GM12878 (cell line): Measurements from ENCODE around the gene CNOT11. TPM values are rescaled to one million over a fixed set of nuclear protein-coding genes. Genes with fewer than 3 reads are reported as not detected.

Experiments used
- ATAC-seq: fragments of 200-7000 bp; cut with Tn5 transposase; 3 replicates; pipeline ENCODE4 v1.9.1; 2020; ENCODE audit warnings: mild to moderate bottlenecking, moderate library complexity
- BruUV-seq: library from RNA; stranded (reverse); fragments of 400-500 nt; replicated peaks from 2 replicates; lab custom pipeline; 2021; lab: Mats Ljungman, UMichigan
- CTCF ChIA-PET: fragments of 300-600 bp; sonication (Branson Sonifier 250); formaldehyde crosslinking; extraction: SDS; loops from one replicate; lab custom pipeline; 2021; ENCODE audit warnings: inconsistent platforms; lab: Yijun Ruan, JAX
- POLR2A ChIA-PET: fragments of 350-600 bp; formaldehyde crosslinking; extraction: SDS; loops from one replicate; lab custom pipeline; 2021; ENCODE audit warnings: inconsistent platforms; lab: Charles Lee
- RAD21 ChIA-PET: fragments of 300-600 bp; sonication (Branson Sonifier 250); formaldehyde crosslinking; loops from one replicate; lab custom pipeline; 2023; ENCODE audit warnings: antibody characterized with exemption; ENCODE audit not compliant: unreplicated experiment; lab: Charles Lee
- SMC1A ChIA-PET: fragments of 300-600 bp; sonication (Branson Sonifier 250); formaldehyde crosslinking; loops from one replicate; lab custom pipeline; 2023; ENCODE audit not compliant: unreplicated experiment, uncharacterized antibody; lab: Charles Lee
- DNase-seq: peaks from one replicate; pipeline ENCODE4 v3.0.0-alpha.2; 2011; ENCODE audit warnings: low read depth, low spot score
- FAIRE-seq: peaks from 3 replicates; lab custom pipeline; 2011; peaks lifted over from hg19 to GRCh38; lab: Jason Lieb, UNC
- H2AFZ ChIP-seq: 2 replicates; pipeline ENCODE4 v1.6.0; 2011; ENCODE audit warnings: low read depth, low read length, control low read depth; ENCODE audit not compliant: control insufficient read depth
- H3K27ac ChIP-seq: 2 replicates; pipeline ENCODE4 v1.5.1; 2011; ENCODE audit warnings: control low read depth; ENCODE audit not compliant: control insufficient read depth, insufficient read depth
- H3K27me3 ChIP-seq, 2 experiments: replicated peaks in 1 of 2; 2 replicates each; pipeline versions ENCODE4 v1.6.0 to v1.6.1; 2011; ENCODE audit warnings: low read length in 1 of 2; ENCODE audit not compliant: control insufficient read depth in 2 of 2, insufficient read depth in 2 of 2
- H3K36me3 ChIP-seq, 2 experiments: 2 replicates each; pipeline ENCODE4 v1.5.1; 2011; ENCODE audit warnings: low read length in 1 of 2; ENCODE audit not compliant: control insufficient read depth in 2 of 2, insufficient read depth in 2 of 2
- H3K4me1 ChIP-seq: 2 replicates; pipeline ENCODE4 v1.6.1; 2011; ENCODE audit warnings: mild to moderate bottlenecking, low read length, moderate library complexity, mixed read lengths; ENCODE audit not compliant: control insufficient read depth, insufficient read depth
- H3K4me2 ChIP-seq: 2 replicates; pipeline ENCODE4 v1.6.0; 2011; ENCODE audit warnings: control low read depth; ENCODE audit not compliant: control insufficient read depth, insufficient read depth
- H3K4me3 ChIP-seq: fragments of 200-600 bp; sonication (generic); 2 replicates; pipeline ENCODE4 v1.5.1; 2016
- H3K79me2 ChIP-seq: 2 replicates; pipeline ENCODE4 v1.6.0; 2011; ENCODE audit warnings: low read length; ENCODE audit not compliant: control insufficient read depth, insufficient read depth
- H3K9ac ChIP-seq: 2 replicates; pipeline ENCODE4 v1.8.0; 2011; ENCODE audit warnings: low read length, control low read depth, mixed read lengths; ENCODE audit not compliant: control insufficient read depth, insufficient read depth
- H3K9me3 ChIP-seq: replicated peaks from 3 replicates; pipeline ENCODE4 v1.5.1; 2011; ENCODE audit warnings: mild to moderate bottlenecking, low read length; ENCODE audit not compliant: control insufficient read depth, insufficient read depth
- H4K20me1 ChIP-seq: 2 replicates; pipeline ENCODE4 v1.6.0; 2011; ENCODE audit not compliant: control insufficient read depth, insufficient read depth
- ATF7 ChIP-seq: fragments of 450-650 bp; IDR thresholded peaks from 2 replicates; pipeline ENCODE4 v1.6.1; 2016; ENCODE audit warnings: low read depth, mild to moderate bottlenecking
- CTCF ChIP-seq, 3 experiments: IDR thresholded peaks in 2 of 3; conservative IDR thresholded peaks in 1 of 3; 2 replicates each; pipeline ENCODE4 v1.5.1; 2011; ENCODE audit warnings: low read depth in 3 of 3, low read length in 3 of 3, mild to moderate bottlenecking in 3 of 3, control low read depth in 2 of 3, moderate library complexity in 2 of 3, inconsistent platforms in 1 of 3, mixed read lengths in 1 of 3; ENCODE audit not compliant: control insufficient read depth in 2 of 3, insufficient read depth in 1 of 3; ENCODE audit errors: extremely low read depth in 1 of 3
- FOXM1 ChIP-seq: IDR thresholded peaks from 2 replicates; pipeline ENCODE4 v1.6.1; 2012; ENCODE audit warnings: low read depth, mild to moderate bottlenecking, inconsistent platforms, low read length, moderate library complexity
- HSF1 ChIP-seq: fragments of 150-350 bp; IDR thresholded peaks from 2 replicates; pipeline ENCODE4 v1.6.1; 2014; ENCODE audit warnings: mild to moderate bottlenecking, low read depth, low read length
- NR2C2 ChIP-seq: IDR thresholded peaks from 2 replicates; pipeline ENCODE4 v1.6.1; 2011; ENCODE audit warnings: borderline replicate concordance, low read depth; ENCODE audit not compliant: control insufficient read depth, insufficient read length
- PKNOX1 ChIP-seq: fragments of 450-650 bp; IDR thresholded peaks from 2 replicates; pipeline ENCODE4 v1.6.1; 2016; ENCODE audit warnings: mild to moderate bottlenecking
- RELB ChIP-seq: fragments of 450-650 bp; IDR thresholded peaks from 2 replicates; pipeline ENCODE4 v1.6.1; 2017; ENCODE audit warnings: low read depth, mild to moderate bottlenecking, moderate library complexity
- YY1 ChIP-seq: IDR thresholded peaks from 2 replicates; pipeline ENCODE4 v1.6.1; 2011; ENCODE audit warnings: low read depth, mild to moderate bottlenecking, low read length
- ZBTB40 ChIP-seq: fragments of 450-650 bp; IDR thresholded peaks from 2 replicates; pipeline ENCODE4 v1.6.1; 2016; ENCODE audit warnings: mild to moderate bottlenecking, moderate library complexity, borderline replicate concordance
- whole genome bisulfite sequencing: methylation state at CpG from one replicate; pipeline ENCODE4 v1.1.6; 2016; ENCODE audit warnings: low lambda C conversion rate; ENCODE audit not compliant: insufficient replicate concordance, insufficient coverage; ENCODE audit errors: missing lambda C conversion rate; 5-methylcytosine and 5-hydroxymethylcytosine counted together
- in situ Hi-C: fragments of 300-500 bp; cut with MboI; formaldehyde crosslinking; loops from 9 replicates; pipeline ENCODE4 v1.14.3; 2018; ENCODE audit warnings: mixed read lengths
- intact Hi-C: fragments of 100-400 bp; cut with micrococcal nuclease; formaldehyde crosslinking; loops from one replicate; pipeline ENCODE4 v1.14.2; 2022; ENCODE audit not compliant: unreplicated experiment
- polyA plus RNA-seq, 11 experiments: library from polyadenylated mRNA; depleted of rRNA in 4 of 11; unstranded in 6 of 11; stranded (reverse) in 5 of 11; fragments of >200 nt; fragmentation: Nextera tagmentation in 4 of 11; fragmentation: Illumina TruSeq in 1 of 11; extraction: Ambion mirVana in 4 of 11; extraction: Trizol in 1 of 11; gene quantifications; 1 replicate in 1 of 11; 2 replicates in 10 of 11; pipeline versions ENCODE4 v1.2.1 to v1.2.3, GENCODE V29; 2011 to 2016; ENCODE audit warnings: inconsistent platforms in 2 of 11, missing spikeins in 2 of 11, low read depth in 1 of 11
- total RNA-seq, 4 experiments: library from RNA; depleted of rRNA in 3 of 4; stranded (reverse); fragments of >200 nt in 3 of 4; fragmentation: Illumina TruSeq in 1 of 4; extraction: Trizol in 1 of 4; gene quantifications; 2 replicates each; pipeline versions ENCODE4 v1.2.1 to v1.2.3, GENCODE V29; 2013 to 2021

The CNOT11 gene
- total and polyA plus RNA-seq, 10 of the 15 experiments (the other 5 are each of a cell fraction or from before 2014, with no cell fraction given), result 10.8 to 111 (median 50.5) TPM

GRCh38 chr2:101205521-101206479 is 46.9 kb upstream of the CNOT11 start:
- WGBS, result 59% methylated on average over 15 of the region's 15 CpGs
- Histone ChIP-seq H3K4me1 (no peaks in the 10 kb centered on the region), H4K20me1 (no peaks in the 10 kb centered on the region), H3K4me3 (no peak overlapping the region; the same call in 1 of the 2 replicates), H3K36me3 (no peaks in the 10 kb centered on the region), H3K79me2 (no peaks in the 10 kb centered on the region), H2AFZ (peak overlapping the region; percentile 13), H3K27me3 (no peaks in the 10 kb centered on the region; a peak in 1 of 4 replicates), H3K4me2 (no peak overlapping the region; the same call in 1 of the 2 replicates), H3K9ac (no peak overlapping the region), H3K27ac (no peak overlapping the region), H3K9me3 (no peaks in the 10 kb centered on the region; the same call in 2 of the 3 replicates)
- ChIA-PET CTCF (interaction anchor here (0.6 to 2.5 kb wide), 18 partner anchors 9 to 943 kb away, joined by 3 to 18 read pairs (median 4); no protein-coding TSS in a partner anchor), SMC1A (interaction anchor here (0.7 to 2.8 kb wide), 9 partner anchors 11 to 220 kb away, joined by 3 to 16 read pairs (median 4); no protein-coding TSS in a partner anchor), RAD21 (interaction anchor here (0.7 to 1.2 kb wide), 7 partner anchors 14 to 203 kb away, joined by 3 to 13 read pairs (median 3); partner anchors contain the start of gene RPL31), POLR2A (no interaction called here)
- DNase-seq, result no peak
- intact Hi-C loops (loop anchor here (2.0 kb wide), 1 partner anchor 193 kb away; no protein-coding TSS in a partner anchor), in situ Hi-C loops (no loop called here)
- ATAC-seq, result peak; percentile 71
- BruUV-seq, result no TSS peak
- FAIRE-seq, result no peak
- no peak for TF ChIP-seq HSF1
- no peak for TF ChIP-seq PKNOX1
- TF ChIP-seq ZBTB40, result no peak
- no peak for TF ChIP-seq FOXM1
- TF ChIP-seq YY1, result 0 out of 2 replicates have a peak, but pooled peaks have one; percentile 37
- no peak for TF ChIP-seq RELB
- TF ChIP-seq CTCF (IDR thresholded peaks at IDR 0.05 in 2 of 3, conservative IDR thresholded peaks at IDR 0.05 in 1 of 3; ENCODE audit: control insufficient read depth in 2 of 3, extremely low read depth in 1 of 3, insufficient read depth in 1 of 3, low read depth in 3 of 3, low read length in 3 of 3), result peak; percentile 30 to 52 (median 38); a peak in 4 of 6 replicates
- no peak for TF ChIP-seq ATF7
- TF ChIP-seq NR2C2, result no peak
